Measurements from ENCODE around the gene TMEM217.

- TF ChIP-seq CTCF (IDR thresholded peaks at IDR 0.05) (no peak), POLR2A (IDR thresholded peaks at IDR 0.05) (no peak)
Observed at GRCh38 chr6:37192666-37193065, 65.3 kb downstream of the TMEM217 start.

Data from esophagus squamous epithelium (tissue), 4 donors.